GM06990 (cell line): Measurements from ENCODE around the gene KLHL14.
"Not testable (repeated sequence)": the region's sequence is repeated elsewhere in the genome, so short reads cannot be mapped to it uniquely, and the experiment has no call there.

Experiments used
- DNase-seq: peaks from one replicate; pipeline ENCODE4 v3.0.0-alpha.2; 2011; ENCODE audit not compliant: insufficient read length; ENCODE audit errors: extremely low read depth
- H3K27me3 ChIP-seq: replicated peaks from 2 replicates; pipeline ENCODE4 v1.6.0; 2011; ENCODE audit warnings: low read length; ENCODE audit not compliant: control insufficient read depth, insufficient read depth
- H3K36me3 ChIP-seq: 2 replicates; pipeline ENCODE4 v1.5.1; 2011; ENCODE audit warnings: low read length; ENCODE audit not compliant: control insufficient read depth, insufficient read depth
- H3K4me3 ChIP-seq: replicated peaks from 2 replicates; pipeline ENCODE4 v1.5.1; 2011; ENCODE audit warnings: low read depth, mild to moderate bottlenecking, control low read depth, low read length
- CTCF ChIP-seq: IDR thresholded peaks from 2 replicates; pipeline ENCODE4 v1.5.1; 2011; ENCODE audit warnings: low read length, control low read depth, mild to moderate bottlenecking, inconsistent platforms; ENCODE audit not compliant: insufficient read depth, poor library complexity, severe bottlenecking

Gene KLHL14

GRCh38 chr18:32798209-32798960 lies 25.6 kb upstream of the KLHL14 start:
- H3K36me3 ChIP-seq, result no peaks in the 10 kb centered on the region
- no peak for TF ChIP-seq CTCF
- DNase-seq, result no peak
- H3K27me3 ChIP-seq, result no peaks in the 10 kb centered on the region
- H3K4me3 ChIP-seq, result no peak overlapping the region

- not testable (repeated sequence) for H3K36me3 ChIP-seq, DNase-seq, H3K27me3 ChIP-seq, H3K4me3 ChIP-seq
These were observed 21.8 kb upstream of the KLHL14 start for GRCh38 chr18:32794667-32795066.

GRCh38 chr18:32779010-32779409 lies 6.2 kb upstream of the KLHL14 start:
- DNase-seq, result no peak
- TF ChIP-seq CTCF, result no peak
- no peaks in the 10 kb centered on the region for H3K27me3 ChIP-seq
- H3K4me3 ChIP-seq, result no peak overlapping the region
- no peaks in the 10 kb centered on the region for H3K36me3 ChIP-seq

GRCh38 chr18:32777049-32777448 lies 4.2 kb upstream of the KLHL14 start:
- no peak for TF ChIP-seq CTCF
- H3K27me3 ChIP-seq, result no peaks in the 10 kb centered on the region
- no peak overlapping the region for H3K4me3 ChIP-seq
- H3K36me3 ChIP-seq, result no peaks in the 10 kb centered on the region
- no peak for DNase-seq

GRCh38 chr18:32776561-32776960 lies 3.7 kb upstream of the KLHL14 start:
- no peaks in the 10 kb centered on the region for H3K36me3 ChIP-seq
- TF ChIP-seq CTCF, result no peak
- no peaks in the 10 kb centered on the region for H3K27me3 ChIP-seq
- no peak for DNase-seq
- H3K4me3 ChIP-seq, result no peak overlapping the region

DNA sequence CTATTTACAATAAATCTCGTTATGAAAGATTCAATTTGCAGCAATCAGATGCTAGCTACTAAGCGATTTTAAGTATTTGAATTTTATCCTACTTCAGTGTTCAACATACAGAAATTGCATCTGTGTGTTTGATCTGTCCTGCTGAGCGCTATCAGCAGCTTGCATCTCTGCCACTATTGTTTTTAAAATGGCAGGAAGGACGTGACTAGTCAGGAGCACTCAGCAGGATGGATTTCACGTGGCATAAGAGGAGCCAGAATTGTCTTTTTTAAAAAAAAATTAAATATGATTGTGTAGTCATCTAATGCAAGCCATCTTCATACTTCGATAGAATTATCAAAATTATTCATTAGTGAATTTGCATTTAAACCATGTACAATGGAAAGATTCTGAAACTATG lies 2.8 kb upstream of the KLHL14 start:
- no peak for TF ChIP-seq CTCF

More for the DNA sequence above, 2.8 kb upstream of the KLHL14 start:
- Histone ChIP-seq H3K36me3 (no peaks in the 10 kb centered on the region), H3K27me3 (no peaks in the 10 kb centered on the region), H3K4me3 (no peak overlapping the region)
- DNase-seq, result no peak
